C4-2B (cell line): Measurements from ENCODE around the gene FAM111B.
"Not testable (repeated sequence)": the region's sequence is repeated elsewhere in the genome, so short reads cannot be mapped to it uniquely, and the experiment has no call there.

Source experiments
- H3K27ac ChIP-seq: fragments of 450-650 bp; 2 replicates; pipeline ENCODE4 v1.5.1; 2017
- ZFX ChIP-seq: fragments of 450-650 bp; IDR thresholded peaks from 2 replicates; pipeline ENCODE4 v1.6.1; 2017
- TF ChIP-seq, protein P1 (sequence below): fragments of 450-650 bp; conservative IDR thresholded peaks from 2 replicates; pipeline ENCODE4 v1.5.1; 2017; ENCODE audit warnings: mild to moderate bottlenecking

FAM111B gene

DNA sequence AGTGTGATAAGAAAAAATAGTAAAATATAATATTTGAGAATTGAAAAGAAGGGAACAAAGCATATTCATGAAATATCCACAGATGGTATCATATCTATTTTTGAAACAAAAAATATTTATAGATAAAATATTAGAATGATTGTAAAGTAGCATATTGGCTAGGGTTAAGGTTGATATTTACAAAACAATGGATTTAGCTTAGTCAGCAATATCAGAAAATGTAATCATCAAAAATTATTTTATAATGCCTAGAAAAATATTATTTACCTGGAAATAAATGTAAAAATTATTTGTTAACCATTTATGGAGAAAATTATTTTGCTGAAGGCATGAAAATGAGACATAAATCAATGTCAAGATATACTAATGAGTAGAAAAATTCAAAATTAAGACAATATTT is 12.8 kb downstream of the FAM111B start:
- no peak overlapping the region for H3K27ac ChIP-seq
- no peak for TF ChIP-seq ZFX
- TF ChIP-seq, protein P1, sequence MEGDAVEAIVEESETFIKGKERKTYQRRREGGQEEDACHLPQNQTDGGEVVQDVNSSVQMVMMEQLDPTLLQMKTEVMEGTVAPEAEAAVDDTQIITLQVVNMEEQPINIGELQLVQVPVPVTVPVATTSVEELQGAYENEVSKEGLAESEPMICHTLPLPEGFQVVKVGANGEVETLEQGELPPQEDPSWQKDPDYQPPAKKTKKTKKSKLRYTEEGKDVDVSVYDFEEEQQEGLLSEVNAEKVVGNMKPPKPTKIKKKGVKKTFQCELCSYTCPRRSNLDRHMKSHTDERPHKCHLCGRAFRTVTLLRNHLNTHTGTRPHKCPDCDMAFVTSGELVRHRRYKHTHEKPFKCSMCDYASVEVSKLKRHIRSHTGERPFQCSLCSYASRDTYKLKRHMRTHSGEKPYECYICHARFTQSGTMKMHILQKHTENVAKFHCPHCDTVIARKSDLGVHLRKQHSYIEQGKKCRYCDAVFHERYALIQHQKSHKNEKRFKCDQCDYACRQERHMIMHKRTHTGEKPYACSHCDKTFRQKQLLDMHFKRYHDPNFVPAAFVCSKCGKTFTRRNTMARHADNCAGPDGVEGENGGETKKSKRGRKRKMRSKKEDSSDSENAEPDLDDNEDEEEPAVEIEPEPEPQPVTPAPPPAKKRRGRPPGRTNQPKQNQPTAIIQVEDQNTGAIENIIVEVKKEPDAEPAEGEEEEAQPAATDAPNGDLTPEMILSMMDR = no peak

DNA sequence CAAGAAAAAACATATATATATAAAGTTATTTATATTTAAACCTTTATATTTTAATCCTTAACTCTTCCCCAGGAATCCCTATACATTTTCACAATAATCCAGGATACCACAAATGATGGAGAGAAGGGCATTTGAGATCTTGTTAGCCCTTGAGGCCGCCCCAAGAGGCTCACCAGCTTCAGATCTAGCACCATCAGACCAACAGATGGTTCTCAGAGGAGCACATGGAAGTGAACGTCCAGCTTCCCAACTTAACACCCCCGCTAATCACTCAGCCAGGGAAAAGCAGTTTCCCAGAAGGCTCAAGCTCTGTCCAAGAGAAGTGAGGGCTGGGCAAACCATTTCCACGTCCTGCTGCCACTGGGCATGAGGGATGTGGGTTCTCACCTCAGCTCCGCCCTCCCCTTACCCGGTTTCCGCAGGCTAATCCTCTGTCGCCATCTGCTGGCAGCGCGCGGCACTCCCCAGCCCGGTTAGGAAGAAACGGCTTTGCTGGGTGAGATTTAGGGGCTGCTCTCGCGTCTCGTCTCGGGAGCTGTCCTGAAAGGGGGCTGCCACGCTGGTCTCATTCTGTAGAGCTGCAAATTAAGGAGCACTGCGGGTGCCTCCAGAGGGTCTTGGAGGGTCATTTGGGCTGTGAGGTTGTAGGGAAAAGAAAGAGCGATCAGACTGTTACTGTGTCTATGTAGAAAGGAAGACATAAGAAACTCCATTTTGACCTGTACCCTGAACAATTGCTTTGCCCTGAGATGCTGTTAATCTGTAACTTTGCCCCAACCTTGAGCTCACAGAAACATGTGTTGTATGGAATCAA is 28.8 kb downstream of the FAM111B start:
- TF ChIP-seq, protein P1 = peak; percentile 100
- TF ChIP-seq ZFX = no peak
- no peak overlapping the region for H3K27ac ChIP-seq

DNA sequence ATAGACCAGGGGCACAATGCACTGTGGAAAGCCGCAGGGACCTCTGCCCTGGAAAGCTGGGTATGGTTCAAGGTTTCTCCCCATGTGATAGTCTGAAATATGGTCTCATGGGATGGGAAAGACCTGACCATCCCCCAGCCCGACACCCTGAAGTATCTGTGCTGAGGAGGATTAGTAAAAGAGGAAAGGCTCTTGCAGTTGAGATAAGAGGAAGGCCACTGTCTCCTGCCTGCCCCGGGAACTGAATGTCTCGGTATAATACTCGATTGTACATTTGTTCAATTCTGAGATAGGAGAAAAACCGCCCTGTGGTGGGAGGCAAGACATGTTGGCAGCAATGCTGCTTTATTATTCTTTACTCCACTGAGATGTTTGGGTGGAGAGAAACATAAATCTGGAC is 29.5 kb downstream of the FAM111B start:
- H3K27ac ChIP-seq = not testable (repeated sequence)

DNA sequence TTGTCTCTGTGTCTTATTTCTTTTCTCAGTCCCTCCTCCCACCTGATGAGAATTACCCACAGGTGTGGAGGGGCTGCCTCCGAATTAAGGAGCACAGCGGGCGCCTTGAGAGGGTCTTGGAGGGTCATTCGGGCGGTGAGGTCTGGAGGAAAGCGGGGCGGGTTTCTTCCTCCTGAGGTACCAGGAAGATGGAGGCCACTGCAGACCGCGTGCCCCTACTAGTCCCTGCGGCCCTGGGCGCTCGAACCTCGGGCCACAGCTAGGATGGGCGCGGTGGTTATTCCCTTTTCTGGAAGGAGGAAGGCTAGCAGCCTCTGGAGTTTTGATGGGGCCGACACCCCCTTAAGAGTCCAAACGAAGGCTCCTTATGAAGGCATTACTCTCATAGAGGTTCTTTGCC is 30.2 kb downstream of the FAM111B start:
- no peak overlapping the region for H3K27ac ChIP-seq
- TF ChIP-seq, protein P1 = no peak
- TF ChIP-seq ZFX = no peak

DNA sequence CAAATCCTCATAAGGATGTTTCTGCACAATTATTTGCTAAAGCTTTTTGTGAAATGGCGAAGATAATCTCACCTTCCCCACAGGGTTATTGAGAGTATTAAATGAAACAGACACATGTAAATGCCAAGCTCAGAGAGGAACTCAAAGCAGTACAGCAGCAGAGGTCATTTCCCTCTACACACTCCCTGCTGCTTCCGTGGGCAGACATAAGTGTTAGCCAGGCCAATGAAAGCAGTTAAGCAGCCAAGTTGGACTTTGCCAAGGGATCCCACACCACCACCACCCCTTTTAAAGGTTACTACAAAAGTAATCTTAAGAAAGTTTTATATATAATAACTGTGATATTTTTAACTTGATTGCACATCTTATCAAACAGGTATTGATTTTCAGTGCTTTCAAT is 31.6 kb downstream of the FAM111B start:
- TF ChIP-seq ZFX = no peak
- TF ChIP-seq, protein P1 = no peak
- H3K27ac ChIP-seq = no peak overlapping the region

DNA sequence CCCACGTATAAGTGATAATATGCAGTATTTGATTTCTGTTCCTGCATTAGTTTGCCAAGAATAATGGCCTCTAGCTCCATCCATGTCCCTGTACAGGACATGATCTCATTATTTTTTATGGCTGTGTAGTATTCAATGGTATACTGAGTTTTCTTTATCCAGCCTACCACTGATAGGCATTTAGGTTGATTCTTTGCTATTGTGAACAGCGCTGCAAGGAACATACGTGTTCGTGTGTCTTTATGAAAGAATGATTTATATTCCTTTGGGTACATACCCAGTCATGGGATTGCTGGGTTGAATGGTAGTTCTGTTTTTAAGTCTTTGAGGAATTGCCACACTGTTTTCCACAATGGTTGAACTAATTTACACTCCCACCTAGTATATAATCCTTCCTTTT is 34.2 kb downstream of the FAM111B start:
- TF ChIP-seq ZFX = no peak
- TF ChIP-seq, protein P1 = no peak
- no peak overlapping the region for H3K27ac ChIP-seq

DNA sequence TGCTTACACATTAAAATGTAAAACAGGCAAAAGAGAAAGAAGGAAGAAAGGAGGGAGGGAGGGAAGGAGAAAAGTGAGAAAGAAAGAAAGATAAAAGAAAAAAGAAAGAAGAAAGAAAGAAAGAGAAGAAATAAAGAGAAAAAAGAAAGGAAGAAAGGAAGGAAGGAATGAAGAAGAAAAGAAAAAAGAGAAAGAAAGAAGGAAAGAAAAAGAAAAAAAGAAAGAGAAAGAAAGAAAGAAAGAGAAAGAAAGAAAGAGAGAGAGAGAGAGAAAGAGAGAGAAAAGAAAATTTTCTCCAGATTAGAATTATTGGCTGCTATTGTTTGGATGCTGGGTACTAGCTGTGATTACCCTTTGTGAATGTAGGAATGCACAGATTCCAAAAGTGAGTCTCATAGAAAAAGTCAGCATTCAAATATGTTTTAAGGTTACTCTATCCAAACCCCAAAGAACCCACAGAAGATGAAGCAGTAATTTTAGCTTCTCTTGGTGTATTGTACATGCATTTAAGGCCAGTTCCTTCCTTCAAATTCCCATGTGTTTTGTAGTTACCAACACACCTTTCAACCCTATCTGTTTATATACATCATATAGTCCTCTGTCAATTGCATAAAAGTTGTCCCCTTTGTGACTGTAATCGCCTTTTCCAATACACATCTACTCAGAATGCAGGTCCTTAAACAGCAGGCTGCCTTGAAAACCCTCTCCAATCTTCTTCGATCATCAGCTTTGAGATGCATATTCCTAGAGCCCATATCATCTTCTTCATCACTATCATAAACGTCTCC is 34.8 kb downstream of the FAM111B start:
- H3K27ac ChIP-seq = peak overlapping the region; percentile 72

More for the DNA sequence above, 34.8 kb downstream of the FAM111B start:
- TF ChIP-seq, protein P1 = no peak
- no peak for TF ChIP-seq ZFX
